COLO668 (cell line): ENCODE results near the gene TLL2.

Source experiments
- DNase-seq: peaks from one replicate; lab custom pipeline; 2025; ENCODE audit not compliant: unreplicated experiment; lab: John Stamatoyannopoulos, UW

Gene TLL2

DNA sequence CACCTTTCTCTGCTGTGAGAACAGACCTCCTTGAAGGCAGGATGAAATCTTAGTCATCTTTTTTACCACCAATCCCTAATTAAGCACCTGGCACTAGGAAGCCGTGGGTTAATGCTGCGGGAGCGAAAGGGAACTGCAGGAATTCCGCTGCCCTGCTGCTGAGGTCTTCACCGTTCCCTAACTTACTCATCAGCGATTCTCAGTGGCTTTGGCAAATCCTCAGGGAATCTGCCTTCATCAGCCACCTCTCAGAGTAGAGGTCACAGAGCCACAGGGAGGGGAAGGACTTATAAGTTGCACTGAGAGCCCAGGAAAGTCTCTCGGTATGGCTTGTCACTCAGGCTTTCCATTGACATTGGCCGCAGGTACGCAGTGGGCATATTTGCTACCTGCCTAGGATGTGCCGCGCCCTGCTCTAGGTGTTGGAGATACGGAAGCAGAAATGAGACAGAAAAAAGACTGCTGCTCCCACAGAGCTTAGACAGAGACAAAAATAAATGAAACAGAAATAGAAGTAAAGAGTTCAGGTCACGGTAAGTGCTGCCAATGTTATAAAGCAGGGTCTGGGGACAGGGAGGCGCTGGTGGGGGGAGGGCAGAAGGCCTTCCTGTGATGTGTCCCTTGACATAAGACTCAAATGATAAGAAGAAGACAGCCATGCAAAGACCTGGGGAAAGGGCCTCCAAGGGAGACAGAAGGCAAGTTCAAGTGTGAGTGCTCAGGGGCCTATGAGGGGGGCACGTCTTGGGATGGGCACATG, 82.3 kb downstream of the TLL2 start:
- DNase-seq: no peak

DNA sequence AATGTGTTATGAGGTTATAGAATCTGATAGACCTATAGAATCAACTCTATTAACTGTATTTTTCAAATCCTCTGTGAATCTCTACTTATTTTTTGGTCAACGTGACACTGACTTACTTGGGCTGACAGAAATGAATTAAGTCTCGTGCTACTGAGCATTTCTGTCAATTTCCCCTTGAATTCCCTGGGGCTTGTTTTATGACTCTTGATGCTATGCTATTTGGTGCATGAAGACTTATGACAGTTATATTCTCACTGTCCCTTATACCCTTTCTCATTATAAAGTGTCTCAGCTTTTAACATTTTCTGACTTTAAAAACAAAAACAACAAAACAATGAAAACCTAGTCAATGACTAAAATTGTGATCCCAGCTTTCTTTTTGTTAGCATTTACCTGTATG, 86.4 kb downstream of the TLL2 start:
- DNase-seq: no peak

DNA sequence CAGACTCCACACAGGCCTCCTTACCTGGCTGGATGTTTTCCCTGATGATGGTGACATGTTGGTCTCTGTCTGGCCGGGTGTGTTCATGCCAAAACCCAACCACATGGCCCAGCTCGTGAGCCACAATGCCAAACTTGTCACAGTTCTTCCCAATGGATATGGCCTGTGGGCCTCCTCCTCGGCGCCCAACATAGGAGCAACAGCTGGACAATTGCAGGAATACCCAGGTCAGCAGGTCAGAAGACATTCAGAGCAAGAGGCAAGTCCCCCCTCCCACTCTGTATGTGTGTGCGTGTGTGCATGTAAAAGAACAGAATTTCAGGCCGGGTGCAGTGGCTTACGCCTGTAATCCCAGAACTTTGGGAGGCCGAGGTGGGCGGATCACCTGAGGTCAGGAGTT, 91.2 kb downstream of the TLL2 start:
- DNase-seq: no peak

DNA sequence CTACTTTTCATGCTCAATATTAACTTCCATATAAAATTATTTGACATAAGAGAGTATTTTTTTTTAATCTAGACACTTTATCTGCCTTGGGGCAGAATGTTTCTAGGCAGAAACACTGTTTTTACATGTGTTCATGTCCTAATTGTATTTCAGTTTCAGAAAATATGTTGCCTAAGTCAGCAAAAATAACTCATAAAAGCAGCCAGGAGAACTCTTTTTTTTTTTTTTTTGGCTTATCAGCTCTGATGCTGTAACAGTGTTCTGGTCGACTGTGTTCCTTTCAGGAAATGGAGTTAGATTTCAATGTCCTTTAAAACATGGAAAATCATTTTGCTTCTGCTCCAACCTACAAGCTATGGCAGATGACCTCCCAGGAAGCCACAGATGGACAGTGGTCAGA, 91.7 kb downstream of the TLL2 start:
- no peak for DNase-seq

DNA sequence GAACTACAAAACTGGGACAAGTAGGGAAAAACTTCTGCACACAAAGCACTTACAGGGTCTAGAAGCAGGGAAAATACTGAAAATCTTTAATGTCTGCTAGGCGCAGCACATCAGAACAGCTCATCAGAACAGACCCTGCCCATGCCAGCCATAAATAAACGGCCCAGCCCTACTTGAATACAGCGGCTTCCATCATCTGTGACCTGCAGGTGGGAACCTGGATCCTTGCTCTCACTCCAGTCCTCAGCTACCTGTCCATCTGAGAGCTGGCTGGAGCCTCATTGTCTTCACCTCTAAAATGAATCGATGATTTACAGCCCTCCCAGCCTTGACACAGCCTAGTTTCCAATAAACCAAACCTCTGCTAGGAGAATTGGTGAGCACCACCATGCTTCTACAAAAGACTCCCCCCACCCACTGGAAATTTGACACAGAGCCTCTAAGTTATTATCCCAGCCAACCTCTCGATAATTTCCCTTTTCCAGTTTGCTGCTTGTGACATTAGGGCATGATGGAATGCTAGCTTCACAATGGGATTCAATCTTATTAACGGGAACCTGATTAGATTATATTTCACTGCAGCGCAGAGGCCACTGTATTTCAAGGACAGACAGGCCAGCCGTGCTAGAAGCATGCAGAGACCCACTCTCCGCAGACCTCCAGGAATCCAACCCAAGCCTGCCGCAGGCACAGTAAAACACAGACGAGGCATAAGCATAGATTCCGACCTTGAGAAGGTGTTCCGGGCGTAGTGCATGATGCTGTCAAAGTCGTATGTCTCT, 93.3 kb downstream of the TLL2 start:
- DNase-seq: no peak

DNA sequence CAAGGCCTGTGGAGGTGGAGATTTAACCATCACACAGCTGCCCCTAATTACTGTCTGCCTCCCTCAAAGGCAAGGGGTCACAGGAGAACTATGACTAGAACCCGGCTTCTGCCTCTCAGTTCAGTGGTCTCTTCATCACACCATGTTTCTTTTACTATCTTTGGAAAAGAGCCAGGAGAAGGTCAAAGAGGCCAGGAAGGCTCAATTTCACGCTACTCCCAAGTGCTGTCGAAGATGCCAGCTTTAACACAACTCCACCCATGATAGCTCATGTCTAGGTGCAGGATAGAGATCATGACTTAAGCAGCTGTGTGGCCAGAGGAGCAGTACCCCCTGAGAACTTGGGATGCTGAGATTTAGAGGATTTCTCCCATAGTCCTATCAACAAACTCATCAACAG, 94.4 kb downstream of the TLL2 start:
- no peak for DNase-seq

DNA sequence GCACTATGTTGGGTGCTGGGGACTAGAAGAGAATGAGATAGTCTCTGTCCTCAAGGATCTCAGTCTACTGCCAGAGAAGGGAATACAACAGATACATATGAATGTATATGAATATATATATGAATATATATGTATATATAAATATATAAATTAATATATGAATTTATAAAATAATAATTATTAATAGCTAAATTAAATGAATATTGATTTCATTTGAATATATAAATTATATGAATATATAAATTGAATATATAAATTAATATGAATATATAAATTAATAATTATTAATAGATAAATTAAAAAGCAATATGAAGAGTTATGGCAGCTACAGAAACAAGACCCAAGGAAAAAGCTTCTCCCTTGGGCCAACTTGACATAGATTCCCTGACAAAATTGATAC, 95.1 kb downstream of the TLL2 start:
- no peak for DNase-seq

DNA sequence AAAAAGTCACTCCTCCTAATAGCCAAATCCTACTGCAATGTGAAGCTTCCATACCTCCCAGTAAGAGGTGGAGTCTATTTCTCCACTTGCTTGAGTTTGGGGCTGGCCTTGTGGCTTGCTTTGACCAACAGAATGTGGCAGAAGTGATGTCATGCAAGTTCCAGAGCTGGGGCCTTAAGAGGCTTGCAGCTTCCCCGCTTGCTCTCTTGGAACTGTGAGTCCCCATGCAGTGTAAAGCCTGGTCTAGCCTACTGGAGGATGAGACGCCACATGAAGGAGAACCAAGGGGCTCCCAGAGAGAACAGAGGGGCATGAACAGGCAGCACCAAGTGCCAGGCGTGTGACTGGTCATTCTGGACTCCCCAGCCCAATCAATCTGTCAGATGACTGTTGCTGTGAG, 96.3 kb downstream of the TLL2 start:
- no peak for DNase-seq

DNA sequence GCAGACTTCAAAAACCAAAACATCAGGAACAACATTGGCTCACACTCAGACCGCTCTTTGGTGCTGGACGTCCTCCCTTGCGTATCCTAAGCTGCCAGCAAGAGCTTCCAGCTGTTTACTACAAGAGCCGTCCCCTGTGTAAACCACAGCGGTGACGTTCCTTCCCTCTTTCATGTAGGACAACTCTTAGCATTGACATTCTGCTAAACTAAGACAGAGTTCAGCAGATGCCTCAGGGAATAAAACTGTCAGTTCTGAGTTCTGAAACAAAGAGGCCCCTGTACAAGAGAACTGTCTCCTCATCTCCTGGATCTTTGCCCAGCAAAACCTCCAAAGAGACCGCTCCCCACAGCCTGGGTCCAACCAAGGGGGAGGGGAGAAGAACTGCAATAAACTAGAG, 97.1 kb downstream of the TLL2 start:
- no peak for DNase-seq

DNA sequence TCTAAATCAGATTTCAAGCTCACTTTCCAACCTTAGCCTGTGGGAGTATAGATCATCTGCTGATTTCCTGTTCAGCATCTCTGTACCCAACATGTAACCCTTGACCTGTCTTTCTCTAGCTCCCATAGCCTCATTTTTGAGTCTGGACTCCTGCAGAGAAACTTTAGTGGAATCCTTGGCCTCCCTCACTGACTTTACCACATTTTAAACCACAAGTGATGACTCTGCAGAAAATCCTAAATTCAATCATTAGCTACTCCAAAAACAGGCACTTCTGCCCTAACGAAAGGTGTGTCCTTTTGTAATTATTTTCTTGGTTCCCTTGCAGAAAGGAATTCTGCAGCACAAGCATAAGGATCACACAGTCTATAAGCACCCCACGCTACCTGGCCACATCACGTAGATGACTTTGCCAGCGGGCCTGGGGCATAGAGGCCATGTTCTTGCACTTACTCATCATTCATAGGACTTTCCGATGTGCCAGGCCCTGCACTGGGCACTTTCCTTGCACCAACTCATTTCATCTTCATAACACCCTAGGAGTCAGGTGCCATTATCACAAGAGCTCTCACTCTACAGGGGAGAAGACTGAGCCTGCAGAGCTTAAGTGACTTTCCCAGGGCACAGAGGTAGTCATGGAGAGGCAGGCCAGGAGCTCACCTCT, 97.7 kb downstream of the TLL2 start:
- DNase-seq: no peak

DNA sequence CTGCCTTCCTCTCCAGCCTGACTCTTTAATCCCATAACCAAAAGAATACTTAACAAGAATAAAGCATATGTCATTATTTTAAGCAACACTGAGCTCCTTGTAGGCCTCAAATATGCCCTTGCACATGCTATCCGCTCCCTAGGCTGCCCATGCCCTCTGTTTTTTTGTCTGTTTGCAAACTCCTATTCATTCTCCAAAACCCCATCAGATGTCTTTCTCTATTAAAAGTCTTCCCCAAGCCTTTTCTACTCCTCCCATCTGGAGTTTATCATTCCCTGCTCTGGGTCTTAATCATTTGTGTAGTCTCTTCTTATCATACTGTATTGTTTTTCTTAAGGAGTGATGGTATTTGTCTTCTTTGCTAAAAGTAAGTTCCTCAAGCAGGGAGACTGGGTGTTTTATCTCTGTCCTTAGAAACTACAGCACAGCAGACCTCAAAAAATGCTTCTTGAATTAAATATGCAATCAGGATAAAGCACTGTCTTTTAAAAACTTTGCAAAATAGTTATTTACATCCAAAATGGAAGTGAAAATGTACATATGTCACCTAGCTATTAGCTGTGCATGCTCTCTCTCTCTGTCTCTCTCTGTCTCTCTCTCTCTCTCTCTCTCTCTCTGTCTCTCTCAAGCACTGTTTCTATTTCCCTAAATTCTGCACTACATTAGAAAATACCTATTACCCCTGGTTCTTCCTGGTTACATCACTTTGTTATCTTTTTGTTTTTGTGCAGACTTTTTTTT, 98.4 kb downstream of the TLL2 start:
- no peak for DNase-seq

DNA sequence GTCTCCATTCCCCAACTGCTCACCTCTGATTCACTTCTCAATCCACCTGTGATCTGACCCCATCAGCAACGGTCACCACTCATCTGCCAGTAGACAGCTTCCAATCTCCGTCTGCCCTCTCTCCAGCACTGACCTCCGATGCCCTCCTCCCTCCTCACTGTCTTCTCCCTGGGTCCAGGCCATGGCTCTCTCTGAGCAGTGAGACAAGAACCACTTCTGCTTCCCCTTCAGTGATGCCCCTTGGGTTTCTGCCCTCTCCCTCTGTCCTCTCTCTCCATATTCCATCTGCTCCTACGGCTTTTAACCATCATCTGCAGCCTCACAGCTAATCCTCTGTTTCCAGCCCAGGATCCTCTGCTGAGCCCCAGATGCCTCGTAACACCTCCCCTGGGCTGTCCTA, 99.4 kb downstream of the TLL2 start:
- DNase-seq: no peak

DNA sequence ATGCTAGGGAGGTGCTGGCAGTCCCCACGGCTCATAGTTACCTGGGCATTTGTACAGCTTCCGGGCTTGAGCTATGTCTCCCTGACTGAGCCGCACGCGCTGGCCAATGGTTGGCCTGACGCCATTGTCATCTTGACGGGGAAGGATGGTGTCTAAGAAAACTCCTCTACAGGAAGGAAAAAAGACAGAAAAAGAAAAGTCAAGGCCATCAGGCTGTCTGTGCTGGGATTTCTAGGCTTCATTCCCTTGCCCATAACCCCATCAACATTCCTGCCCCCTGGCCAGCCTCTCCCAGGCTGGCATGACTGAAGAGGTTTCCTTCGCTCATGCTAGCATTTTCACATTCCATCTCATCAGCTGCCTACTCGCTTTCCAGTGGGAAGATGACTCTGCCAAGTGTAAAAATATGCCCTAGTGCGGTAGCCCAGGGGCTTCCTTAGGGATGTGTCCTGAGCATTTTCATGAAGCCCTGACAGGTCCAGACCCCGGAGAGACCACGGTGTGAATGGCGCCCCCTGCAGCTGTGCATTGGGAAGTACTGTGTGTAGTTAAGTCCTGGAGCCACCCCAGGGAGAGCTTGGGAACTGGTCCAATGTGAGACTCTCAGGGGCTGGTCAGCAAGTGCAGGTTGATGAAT, 100.5 kb downstream of the TLL2 start:
- DNase-seq: no peak

DNA sequence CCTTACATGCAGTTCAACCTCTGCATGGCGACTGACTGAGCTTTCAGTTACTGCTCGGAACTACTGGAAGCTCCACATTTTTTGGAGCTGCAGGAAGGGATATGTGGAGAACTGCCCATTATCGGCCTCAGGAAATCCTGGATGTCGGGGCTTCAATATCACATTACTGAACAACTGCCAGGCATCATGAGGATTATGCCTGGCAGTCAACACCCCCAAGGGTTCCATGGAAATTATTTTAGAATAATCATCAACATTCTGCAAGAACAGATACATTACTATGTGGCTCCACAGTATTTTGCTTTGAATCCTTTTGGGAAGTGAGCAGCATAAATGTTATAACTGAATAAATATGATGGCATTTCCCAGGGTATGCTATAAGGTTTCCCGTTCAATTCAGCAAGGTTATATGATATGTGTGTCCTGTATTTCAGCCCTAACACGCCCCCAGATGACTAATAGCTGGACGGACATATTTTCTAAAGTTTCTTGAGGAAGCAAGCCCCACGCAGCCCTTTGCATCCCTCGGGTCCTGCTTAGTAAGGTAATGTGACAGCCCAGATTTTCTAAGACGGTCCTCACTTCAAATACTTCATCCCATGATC, 101.9 kb downstream of the TLL2 start:
- no peak for DNase-seq

DNA sequence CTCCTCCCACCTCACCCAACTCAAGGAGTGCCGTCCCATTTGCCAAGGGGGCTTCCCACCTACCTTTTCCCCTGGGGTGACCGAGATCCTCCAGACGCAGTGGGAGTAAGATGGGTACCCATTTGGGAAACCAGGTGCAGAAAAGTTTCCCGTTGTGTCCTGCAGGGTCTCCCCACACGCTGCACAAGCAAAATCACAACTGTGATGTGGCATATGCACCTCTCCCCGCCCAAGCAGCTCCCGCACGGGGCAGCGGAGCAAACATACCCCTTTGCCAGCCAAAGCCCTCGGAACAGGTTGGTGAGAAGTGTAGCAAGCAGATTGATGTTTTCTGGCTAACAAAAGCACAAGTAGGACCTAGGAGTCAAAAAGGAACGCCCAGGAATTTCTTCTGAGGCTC, 103.4 kb downstream of the TLL2 start:
- DNase-seq: no peak

DNA sequence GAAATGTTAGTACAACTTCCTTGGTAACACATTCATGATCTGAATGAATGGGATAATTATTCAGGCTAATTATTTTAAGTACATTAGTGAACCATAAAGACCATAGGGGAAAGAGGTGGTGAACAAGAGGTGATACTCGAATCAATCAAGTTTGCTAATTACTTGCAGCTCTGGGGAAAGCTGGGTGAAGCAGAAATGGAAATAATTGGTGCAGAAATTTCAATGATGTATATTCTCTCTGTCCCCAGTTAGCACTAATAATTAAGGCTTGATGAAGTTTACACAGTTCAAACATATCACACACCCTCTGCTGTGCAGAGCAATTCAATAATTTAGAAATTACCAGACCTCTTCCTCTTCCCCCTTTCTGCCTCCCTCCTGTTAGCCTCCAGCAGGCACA, 105.5 kb downstream of the TLL2 start:
- DNase-seq: no peak

DNA sequence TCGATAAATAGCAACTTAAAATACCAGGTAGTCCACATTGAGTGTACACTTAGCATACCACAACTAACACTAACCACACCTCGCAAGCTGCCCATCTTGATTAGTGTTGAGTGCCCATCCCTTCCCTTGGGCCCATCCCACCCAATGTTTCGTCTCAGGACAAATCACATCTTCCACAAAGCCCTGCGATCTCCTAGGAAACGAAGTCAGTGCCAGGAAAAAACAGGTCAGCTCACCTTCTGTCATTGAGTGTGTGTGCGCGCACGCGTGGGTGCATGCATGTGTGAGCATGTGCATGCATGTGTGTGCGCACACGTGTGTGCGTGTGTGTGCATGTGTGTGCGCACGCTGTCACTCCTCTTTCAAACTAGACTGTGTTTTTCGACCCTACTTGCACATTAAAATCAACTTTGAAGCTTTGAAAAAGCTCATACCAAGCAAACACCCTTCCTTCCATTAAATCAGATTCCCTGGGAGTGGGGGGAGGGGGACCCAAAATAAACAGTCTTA, 106.1 kb downstream of the TLL2 start:
- no peak for DNase-seq

DNA sequence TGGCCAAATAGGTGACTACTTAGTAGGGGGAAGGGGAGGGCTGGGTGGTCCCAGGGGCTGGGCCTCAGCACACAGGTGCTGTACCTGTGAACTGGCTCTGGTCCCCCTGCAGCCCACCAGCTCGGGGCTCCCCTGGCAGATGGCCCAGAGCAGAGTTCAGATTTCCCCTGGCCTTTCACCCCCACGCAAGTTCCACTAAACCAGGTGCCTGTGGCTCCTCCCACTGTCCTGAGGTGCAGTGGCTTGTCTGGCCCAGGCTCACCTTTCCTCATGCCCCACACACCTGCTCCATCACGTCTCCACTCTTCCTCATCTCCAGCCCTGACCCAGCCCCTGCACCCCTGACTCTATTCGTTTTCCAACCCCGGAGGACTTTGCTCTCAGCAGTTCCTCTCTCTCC, 107.6 kb downstream of the TLL2 start:
- no peak for DNase-seq

DNA sequence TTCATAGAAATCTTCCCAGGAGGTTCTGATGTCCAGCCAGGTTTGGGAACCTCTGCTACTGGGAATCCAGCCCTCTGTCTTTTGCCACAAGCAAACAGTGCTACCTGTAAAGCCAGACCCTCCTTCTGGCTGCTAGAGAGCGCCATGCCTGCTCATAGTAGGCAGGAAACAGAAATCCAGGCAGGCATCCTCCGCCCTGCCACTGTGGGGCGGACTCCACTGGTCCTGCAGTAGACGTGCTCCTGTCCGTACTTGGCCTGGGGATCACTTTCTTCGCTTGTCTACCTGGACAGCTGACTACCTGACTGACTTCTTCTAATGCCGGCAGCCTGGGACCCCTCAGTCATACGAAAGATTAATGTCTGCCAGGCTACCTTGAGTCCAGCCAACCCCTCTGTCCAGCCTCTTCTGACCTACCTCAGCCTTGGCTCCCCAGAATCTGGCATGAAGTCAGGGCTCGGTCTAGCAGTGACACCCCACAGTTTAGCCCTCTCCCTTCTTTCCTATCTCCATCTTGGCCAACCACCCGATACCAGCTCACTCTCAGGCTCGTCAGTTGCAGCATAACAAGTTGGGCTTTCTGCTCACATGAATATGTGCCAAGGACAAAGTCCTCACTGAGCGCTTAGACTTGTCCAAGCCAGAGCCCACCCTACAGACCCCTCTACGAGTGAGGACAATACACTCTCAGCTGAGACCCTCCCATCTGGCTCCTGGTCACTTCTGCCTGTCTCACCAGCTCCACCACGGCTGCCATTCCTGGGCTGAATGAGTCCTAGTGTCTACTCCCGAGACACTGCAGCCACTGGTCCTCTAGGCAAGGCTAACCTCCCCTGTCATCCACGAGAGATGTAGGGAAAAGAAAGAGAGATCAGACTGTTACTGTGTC, 111.1 kb downstream of the TLL2 start:
- DNase-seq: no peak
